Measurements from ENCODE around the gene VAV3.

Gene VAV3

DNA sequence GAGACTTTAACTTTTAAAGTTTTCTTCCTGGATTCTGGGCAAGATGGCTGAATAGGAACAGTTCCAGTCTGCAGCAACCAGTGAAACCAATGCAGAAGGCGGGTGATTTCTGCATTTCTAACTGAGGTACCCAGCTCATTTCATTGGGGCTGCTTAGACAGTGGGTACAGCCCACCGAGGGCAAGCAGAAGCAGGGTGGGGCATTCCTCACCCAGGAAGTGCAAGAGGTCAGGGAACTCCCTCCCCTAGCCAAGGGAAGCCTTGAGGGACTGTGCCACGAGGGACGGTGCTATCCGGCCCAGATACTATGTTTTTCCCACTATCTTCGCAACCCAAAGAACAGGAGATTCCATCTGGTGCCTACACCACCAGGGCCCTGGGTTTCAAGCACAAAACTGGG, 121.0 kb downstream of the VAV3 start:
- Histone ChIP-seq H3K27ac (replicated peaks) (no peak overlapping the region), H3K4me3 (replicated peaks; ENCODE audit: insufficient read depth, low read length) (no peak overlapping the region), H3K27me3 (ENCODE audit: insufficient read depth, poor library complexity, severe bottlenecking) (no peaks in the 10 kb centered on the region)
- TF ChIP-seq GABPA (IDR thresholded peaks at IDR 0.05; ENCODE audit: low read depth), result no peak
- no peak for DNase-seq (ENCODE audit: low read depth in 1 of 2, low spot score in 1 of 2)

- Histone ChIP-seq H3K27ac (replicated peaks) (no peak overlapping the region), H3K27me3 (ENCODE audit: insufficient read depth, poor library complexity, severe bottlenecking) (no peaks in the 10 kb centered on the region), H3K4me3 (replicated peaks; ENCODE audit: insufficient read depth, low read length) (no peak overlapping the region)
- DNase-seq (ENCODE audit: low read depth in 1 of 2, low spot score in 1 of 2), result no peak
- TF ChIP-seq GABPA (IDR thresholded peaks at IDR 0.05; ENCODE audit: low read depth), result no peak
- no peak for TF ChIP-seq CTCF (IDR thresholded peaks at IDR 0.05; ENCODE audit: insufficient read depth, low read length)
Observed at GRCh38 chr1:107842241-107842640, 122.7 kb downstream of the VAV3 start.

DNA sequence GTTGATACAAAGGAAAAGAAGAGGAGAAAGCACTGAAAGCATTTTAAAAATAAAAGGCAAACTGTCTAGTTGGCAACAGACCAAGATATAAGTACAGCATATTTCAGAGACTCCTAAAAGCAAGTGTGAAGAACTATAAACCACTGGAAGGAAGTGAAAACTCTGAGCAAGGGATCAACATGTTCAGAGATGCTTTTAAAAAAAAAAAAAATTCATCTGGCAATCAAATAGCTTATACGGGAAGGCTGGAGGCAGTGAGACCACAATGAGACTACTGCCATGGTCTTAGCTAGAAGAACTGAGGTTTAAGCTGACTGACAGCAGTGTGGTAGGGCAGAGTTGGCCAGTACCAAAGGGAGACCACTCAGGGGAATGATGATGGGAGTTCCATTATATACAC, 124.3 kb downstream of the VAV3 start:
- no peak for DNase-seq (ENCODE audit: low read depth in 1 of 2, low spot score in 1 of 2)
- Histone ChIP-seq H3K4me3 (replicated peaks; ENCODE audit: insufficient read depth, low read length) (no peak overlapping the region), H3K27me3 (ENCODE audit: insufficient read depth, poor library complexity, severe bottlenecking) (no peaks in the 10 kb centered on the region), H3K27ac (replicated peaks) (no peak overlapping the region)
- TF ChIP-seq REST (IDR thresholded peaks at IDR 0.05; ENCODE audit: insufficient replicate concordance, low read depth) (no peak), POLR2AphosphoS5 (IDR thresholded peaks at IDR 0.05; ENCODE audit: low read depth) (no peak), SPI1 (IDR thresholded peaks at IDR 0.05; ENCODE audit: borderline replicate concordance, low read depth) (no peak), CTCF (IDR thresholded peaks at IDR 0.05; ENCODE audit: insufficient read depth, low read length) (no peak), GABPA (IDR thresholded peaks at IDR 0.05; ENCODE audit: low read depth) (no peak)

- Histone ChIP-seq H3K27me3 (ENCODE audit: insufficient read depth, poor library complexity, severe bottlenecking) (no peaks in the 10 kb centered on the region), H3K27ac (replicated peaks) (no peak overlapping the region), H3K4me3 (replicated peaks; ENCODE audit: insufficient read depth, low read length) (no peak overlapping the region)
- no peak for DNase-seq (ENCODE audit: low read depth in 1 of 2, low spot score in 1 of 2)
- TF ChIP-seq REST (IDR thresholded peaks at IDR 0.05; ENCODE audit: insufficient replicate concordance, low read depth), result no peak
- TF ChIP-seq GABPA (IDR thresholded peaks at IDR 0.05; ENCODE audit: low read depth), result no peak
- no peak for TF ChIP-seq POLR2AphosphoS5 (IDR thresholded peaks at IDR 0.05; ENCODE audit: low read depth)
- TF ChIP-seq SPI1 (IDR thresholded peaks at IDR 0.05; ENCODE audit: borderline replicate concordance, low read depth), result no peak
- no peak for TF ChIP-seq CTCF (IDR thresholded peaks at IDR 0.05; ENCODE audit: insufficient read depth, low read length)
Observed at GRCh38 chr1:107838056-107838455, 126.9 kb downstream of the VAV3 start.
